GM21619 (cell line): ENCODE measurements around the gene CRYBB2.
"Not testable (repeated sequence)": the region's sequence is repeated elsewhere in the genome, so short reads cannot be mapped to it uniquely, and the experiment has no call there.

Experiments used
- ATAC-seq: cut with Tn5 transposase; IDR thresholded peaks from one replicate; pipeline ENCODE4 v1.9.1; 2021; ENCODE audit not compliant: unreplicated experiment

Gene CRYBB2

GRCh38 chr22:25199731-25200520 lies 19.5 kb upstream of the CRYBB2 start, which contains the start of gene CRYBB3:
CRYBB3 (plus strand) TSS chr22:25199858; CDS start chr22:25201397, 1,539 bp downstream.
- no peak for ATAC-seq

- ATAC-seq: no peak
Observed at GRCh38 chr22:25200967-25201366, 18.5 kb upstream of the CRYBB2 start.

- ATAC-seq: no peak
Observed at GRCh38 chr22:25201557-25202273, 17.7 kb upstream of the CRYBB2 start.

- no peak for ATAC-seq
Observed at GRCh38 chr22:25202290-25202921, 17.0 kb upstream of the CRYBB2 start.

- no peak for ATAC-seq
Observed at GRCh38 chr22:25203082-25203481, 16.4 kb upstream of the CRYBB2 start.

- ATAC-seq: not testable (repeated sequence)
Observed at GRCh38 chr22:25204547-25204946, 14.9 kb upstream of the CRYBB2 start.

GRCh38 chr22:25205847-25206246 lies 13.6 kb upstream of the CRYBB2 start:
- no peak for ATAC-seq

GRCh38 chr22:25206998-25207397 lies 12.4 kb upstream of the CRYBB2 start:
- no peak for ATAC-seq

GRCh38 chr22:25207553-25208157 lies 11.8 kb upstream of the CRYBB2 start:
- ATAC-seq: no peak

GRCh38 chr22:25208328-25208727 lies 11.1 kb upstream of the CRYBB2 start:
- no peak for ATAC-seq

GRCh38 chr22:25208743-25209505 lies 10.5 kb upstream of the CRYBB2 start:
- no peak for ATAC-seq

- no peak for ATAC-seq
Observed at GRCh38 chr22:25210793-25211192, 8.6 kb upstream of the CRYBB2 start.

- no peak for ATAC-seq
Observed at GRCh38 chr22:25212337-25212736, 7.1 kb upstream of the CRYBB2 start.

GRCh38 chr22:25213221-25213620 lies 6.2 kb upstream of the CRYBB2 start:
- no peak for ATAC-seq

GRCh38 chr22:25216230-25216629 lies 3.2 kb upstream of the CRYBB2 start:
- ATAC-seq: no peak

- ATAC-seq: no peak
Observed at GRCh38 chr22:25219948-25220442, 556 bp downstream of the CRYBB2 start.

GRCh38 chr22:25221790-25222189 lies 2.4 kb downstream of the CRYBB2 start:
- ATAC-seq: no peak

GRCh38 chr22:25223269-25223850 lies 3.9 kb downstream of the CRYBB2 start:
- ATAC-seq: no peak

GRCh38 chr22:25228822-25229221 lies 9.4 kb downstream of the CRYBB2 start:
- no peak for ATAC-seq

GRCh38 chr22:25230760-25231159 lies 11.3 kb downstream of the CRYBB2 start:
- ATAC-seq: not testable (repeated sequence)
